K562 (cell line): ENCODE data around the gene MCL1. TPM values are rescaled to one million over a fixed set of nuclear protein-coding genes. Genes with fewer than 3 reads are reported as not detected.

Experiments
- CREBBP ChIP-seq: IDR thresholded peaks from one replicate; pipeline ENCODE4 v1.6.1; 2012; ENCODE audit warnings: low read depth, mild to moderate bottlenecking, control low read depth, inconsistent platforms, low read length
- CTCFL ChIP-seq: IDR thresholded peaks from 2 replicates; pipeline ENCODE4 v1.6.1; 2011; ENCODE audit warnings: borderline replicate concordance, low read depth, mild to moderate bottlenecking, moderate library complexity, low read length; ENCODE audit not compliant: insufficient read depth, poor library complexity, severe bottlenecking
- MCM3 ChIP-seq: fragments of 450-650 bp; IDR thresholded peaks from 2 replicates; pipeline ENCODE4 v1.6.1; 2016
- NUFIP1 ChIP-seq: fragments of 450-650 bp; IDR thresholded peaks from 2 replicates; pipeline ENCODE4 v1.6.1; 2018; ENCODE audit not compliant: partially characterized antibody
- PHF8 ChIP-seq: fragments of 200-600 bp; sonication (generic); IDR thresholded peaks from 2 replicates; pipeline ENCODE4 v1.6.1; 2012; ENCODE audit warnings: mixed run types, mild to moderate bottlenecking, inconsistent platforms, low read length, moderate library complexity, borderline replicate concordance
- PKNOX1 ChIP-seq: fragments of 450-650 bp; IDR thresholded peaks from 2 replicates; pipeline ENCODE4 v1.6.1; 2016
- POLR2B ChIP-seq: fragments of 450-650 bp; IDR thresholded peaks from 2 replicates; pipeline ENCODE4 v1.6.1; 2018; ENCODE audit warnings: low read depth; ENCODE audit not compliant: partially characterized antibody
- SAP30 ChIP-seq: fragments of 200-600 bp; sonication (generic); IDR thresholded peaks from 2 replicates; pipeline ENCODE4 v1.6.1; 2012; ENCODE audit warnings: borderline replicate concordance, low read depth, mild to moderate bottlenecking, moderate library complexity, low read length, control low read depth, inconsistent platforms; ENCODE audit not compliant: insufficient read depth, poor library complexity, severe bottlenecking
- SRF ChIP-seq, 2 experiments: fragments of 250-450, 450-650 bp in 1 of 2; sonication (Bioruptor Pico) in 1 of 2; sonication (generic) in 1 of 2; formaldehyde crosslinking; IDR thresholded peaks; 2 replicates each; pipeline versions ENCODE4 v1.5.0 to v1.5.1; 2020 to 2022; ENCODE audit warnings: mild to moderate bottlenecking in 1 of 2, missing genetic modification reagents in 1 of 2
- UBTF ChIP-seq, 2 experiments: IDR thresholded peaks; 2 replicates each; pipeline ENCODE4 v1.6.1; 2012; ENCODE audit warnings: improper control_type of control experiment in 2 of 2, low read depth in 2 of 2, low read length in 2 of 2, borderline replicate concordance in 1 of 2
- VEZF1 ChIP-seq: fragments of 200-800 bp; sonication (Bioruptor generic); IDR thresholded peaks from 2 replicates; pipeline ENCODE4 v1.6.1; 2017; ENCODE audit warnings: missing genetic modification characterization, missing compliant biosample characterization
- YY1 ChIP-seq, 3 experiments: IDR thresholded peaks; 2 replicates each; pipeline ENCODE4 v1.6.1; 2011; ENCODE audit warnings: low read length in 2 of 3, mild to moderate bottlenecking in 2 of 3, moderate library complexity in 2 of 3, borderline replicate concordance in 1 of 3, control low read depth in 1 of 3, low read depth in 1 of 3; ENCODE audit not compliant: insufficient read depth in 3 of 3, insufficient replicate concordance in 2 of 3, control insufficient read depth in 1 of 3, insufficient read length in 1 of 3; ENCODE audit errors: extremely low read depth in 1 of 3
- ZBTB43 ChIP-seq: sonication (generic); formaldehyde crosslinking; IDR thresholded peaks from 2 replicates; pipeline ENCODE4 v1.8.0; 2023; ENCODE audit warnings: mild to moderate bottlenecking, missing genetic modification reagents
- ZBTB7A ChIP-seq: IDR thresholded peaks from 2 replicates; pipeline ENCODE4 v1.6.1; 2011; ENCODE audit warnings: low read depth, mild to moderate bottlenecking, low read length, moderate library complexity, borderline replicate concordance; ENCODE audit not compliant: control insufficient read depth
- ZNF445 ChIP-seq: fragments of 250-450 bp; sonication (Bioruptor Pico); IDR thresholded peaks from 2 replicates; pipeline ENCODE4 v1.4.0; 2020; ENCODE audit warnings: low read depth, mild to moderate bottlenecking, moderate library complexity
- polyA plus RNA-seq, 8 experiments: library from polyadenylated mRNA; depleted of rRNA in 4 of 8; stranded (reverse) in 5 of 8; unstranded in 3 of 8; fragments of >200 nt; fragmentation: Nextera tagmentation in 2 of 8; fragmentation: Illumina TruSeq in 1 of 8; extraction: Ambion mirVana in 2 of 8; extraction: Trizol in 1 of 8; gene quantifications; 2 replicates each; pipeline versions ENCODE4 v1.2.1 to v1.2.3, GENCODE V29; 2011 to 2014; ENCODE audit warnings: inconsistent platforms in 1 of 8, missing spikeins in 1 of 8
- total RNA-seq, 7 experiments: library from RNA; depleted of rRNA in 6 of 7; stranded (reverse); fragments of >200 nt in 6 of 7; fragmentation: Illumina TruSeq in 2 of 7; extraction: Trizol in 2 of 7; gene quantifications; 2 replicates each; pipeline versions ENCODE4 v1.2.1 to v1.2.3, GENCODE V29; 2011 to 2021; ENCODE audit warnings: low replicate concordance in 1 of 7

MCL1 gene
- total and polyA plus RNA-seq, 9 of the 15 experiments (the other 6 are each of a cell fraction or from before 2014, with no cell fraction given) = 27.1 to 224 (median 138) TPM

GRCh38 chr1:150550222-150551050, 29.0 kb downstream of the MCL1 start (continued):
- TF ChIP-seq VEZF1 = 0 out of 2 replicates have a peak, but pooled peaks have one; percentile 12
- peak; percentile 26 for TF ChIP-seq SAP30
- no peak for TF ChIP-seq ZBTB43 (CRISPR knock-in tag)
- peak in 1 of 2 experiments; percentile 50; a peak in 1 of 4 replicates for TF ChIP-seq SRF (CRISPR knock-in tag; IDR thresholded peaks at IDR 0.05)
- peak in 1 of 2 experiments; percentile 73; a peak in 1 of 4 replicates for TF ChIP-seq UBTF (IDR thresholded peaks at IDR 0.05; ENCODE audit: borderline replicate concordance in 1 of 2, low read depth in 2 of 2, low read length in 2 of 2)
- 0 out of 2 replicates have a peak, but pooled peaks have one; percentile 5 for TF ChIP-seq PKNOX1
- no peak for TF ChIP-seq CREBBP
- TF ChIP-seq ZBTB7A = peak; percentile 11; the same call in 1 of the 2 replicates
- no peak for TF ChIP-seq CTCFL
- no peak for TF ChIP-seq ZNF445 (CRISPR knock-in tag)
- no peak for TF ChIP-seq NUFIP1
- TF ChIP-seq PHF8 = peak; percentile 17; the same call in 1 of the 2 replicates
- peak in 1 of 3 experiments; percentile 19 for TF ChIP-seq YY1 (IDR thresholded peaks at IDR 0.05; ENCODE audit: borderline replicate concordance in 1 of 3, control insufficient read depth in 1 of 3, extremely low read depth in 1 of 3, insufficient read depth in 3 of 3, insufficient read length in 1 of 3, insufficient replicate concordance in 2 of 3, low read depth in 1 of 3, low read length in 2 of 3)
- no peak for TF ChIP-seq MCM3
- TF ChIP-seq POLR2B = peak; percentile 45
